DMS53 (cell line): ENCODE data around the gene ARHGAP6.
A peak's percentile ranks its signal among the peaks of the same experiment; 100 is the strongest.

Experiments used
- DNase-seq: peaks from one replicate; lab custom pipeline; 2025; lab: John Stamatoyannopoulos, UW

The ARHGAP6 gene

GRCh38 chrX:11355259-11355909 lies 310.3 kb downstream of the ARHGAP6 start:
- DNase-seq: no peak

GRCh38 chrX:11352296-11352741 lies 313.4 kb downstream of the ARHGAP6 start:
- DNase-seq: no peak

DNA sequence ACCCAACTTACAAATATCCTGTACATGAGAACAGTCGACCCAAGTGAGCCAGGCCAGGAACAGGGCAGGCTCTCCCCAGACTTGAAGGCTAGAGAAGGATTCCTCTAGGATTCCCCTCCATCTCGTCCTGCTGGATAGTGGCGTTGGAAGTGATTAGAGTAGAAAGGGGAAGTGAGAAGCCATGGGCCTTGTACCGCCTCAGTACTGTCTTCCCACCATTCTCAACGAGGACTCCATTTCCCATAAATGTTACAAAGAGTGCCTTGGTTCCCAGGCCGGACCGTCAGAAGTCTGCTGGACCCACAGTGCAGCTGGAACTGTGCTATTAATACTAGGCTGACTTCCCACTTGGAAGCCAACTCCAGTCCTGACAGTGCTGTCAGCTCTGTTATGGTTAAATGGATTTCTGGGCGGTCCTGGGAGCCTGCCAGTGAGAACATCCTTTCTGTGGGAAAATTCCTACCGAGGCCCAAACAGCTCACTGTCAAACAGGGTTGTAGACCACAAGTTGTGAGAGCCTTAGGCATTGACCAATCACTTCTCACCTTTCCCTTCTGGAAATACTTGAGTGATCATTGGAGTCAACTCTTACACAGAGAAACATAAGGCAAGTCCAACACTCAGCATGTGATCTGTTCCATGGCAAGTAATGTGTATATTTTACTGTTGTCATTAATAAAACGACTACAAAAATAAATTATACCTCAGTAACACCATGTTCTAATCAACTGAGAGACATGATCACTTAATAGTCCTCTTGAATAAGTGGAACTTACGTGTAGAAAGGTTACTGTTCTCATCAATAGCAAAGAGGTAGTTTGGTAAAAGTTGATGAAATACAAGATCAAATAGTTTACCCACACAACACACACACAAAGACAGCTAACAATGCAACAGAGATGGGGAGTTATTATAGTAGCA lies 314.1 kb downstream of the ARHGAP6 start:
- no peak for DNase-seq

GRCh38 chrX:11349661-11350337 lies 315.9 kb downstream of the ARHGAP6 start:
- DNase-seq: no peak

GRCh38 chrX:11349020-11349419 lies 316.7 kb downstream of the ARHGAP6 start:
- no peak for DNase-seq

- DNase-seq: no peak
These were observed 318.4 kb downstream of the ARHGAP6 start for GRCh38 chrX:11347300-11347699.

- DNase-seq: no peak
These were observed 319.5 kb downstream of the ARHGAP6 start for GRCh38 chrX:11346121-11346682.

- no peak for DNase-seq
These were observed 323.0 kb downstream of the ARHGAP6 start for GRCh38 chrX:11342673-11343072.

GRCh38 chrX:11341274-11342201 lies 324.2 kb downstream of the ARHGAP6 start:
- peak; percentile 4 for DNase-seq

DNA sequence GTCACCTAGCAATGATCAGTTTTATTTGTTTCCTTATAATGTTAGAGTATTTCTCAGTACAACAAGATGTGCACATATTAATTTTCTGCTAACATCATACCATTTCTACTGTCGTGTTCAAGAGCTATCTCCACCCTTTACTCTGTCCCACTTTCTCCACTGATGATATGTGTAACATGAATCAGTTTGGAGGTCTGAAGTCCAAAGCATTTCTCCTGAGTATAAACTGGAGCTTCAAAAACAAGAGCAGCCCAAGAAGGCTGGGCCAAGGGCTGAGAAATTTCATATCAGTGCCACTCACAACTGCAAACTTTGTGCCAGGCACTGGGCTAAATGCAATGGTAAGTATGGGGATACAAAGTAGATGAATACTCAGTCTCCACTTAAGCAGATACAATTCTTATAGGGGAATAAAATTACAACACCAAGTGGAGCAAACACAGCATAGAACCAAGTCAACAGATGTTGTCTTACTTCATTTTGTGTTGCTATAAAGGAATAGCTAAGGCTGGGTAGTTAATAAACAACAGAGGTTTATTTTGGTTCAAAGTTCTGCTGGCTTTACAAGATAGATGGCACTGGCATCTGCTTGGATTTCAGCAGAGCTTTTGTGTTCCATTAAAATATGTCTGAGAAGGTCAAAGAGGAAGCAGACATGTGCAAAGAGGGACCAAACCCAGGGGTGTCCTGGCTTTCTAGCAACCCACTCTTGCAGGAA lies 328.3 kb downstream of the ARHGAP6 start:
- DNase-seq: no peak

DNA sequence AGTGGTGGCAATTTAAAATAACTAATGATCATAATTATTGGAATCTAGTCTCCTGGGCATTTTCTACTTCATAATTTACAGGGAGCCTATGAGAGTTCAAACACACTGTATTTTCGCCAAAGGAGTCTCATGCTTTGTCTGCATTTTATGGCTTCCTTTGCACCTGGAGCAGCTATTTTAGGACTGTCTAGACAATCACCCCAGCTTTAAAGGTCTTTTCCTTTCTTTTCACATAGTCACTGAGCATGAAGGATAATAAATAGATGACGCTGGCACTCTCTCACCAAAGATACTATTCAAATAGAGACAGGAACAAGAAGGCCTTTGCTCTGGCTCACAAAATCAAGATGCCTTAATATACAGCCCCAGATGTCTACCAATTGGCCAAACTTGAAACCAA lies 329.5 kb downstream of the ARHGAP6 start:
- peak; percentile 1 for DNase-seq

- no peak for DNase-seq
These were observed 331.6 kb downstream of the ARHGAP6 start for GRCh38 chrX:11334165-11334564.

GRCh38 chrX:11331788-11332187 lies 333.9 kb downstream of the ARHGAP6 start:
- DNase-seq: no peak

DNA sequence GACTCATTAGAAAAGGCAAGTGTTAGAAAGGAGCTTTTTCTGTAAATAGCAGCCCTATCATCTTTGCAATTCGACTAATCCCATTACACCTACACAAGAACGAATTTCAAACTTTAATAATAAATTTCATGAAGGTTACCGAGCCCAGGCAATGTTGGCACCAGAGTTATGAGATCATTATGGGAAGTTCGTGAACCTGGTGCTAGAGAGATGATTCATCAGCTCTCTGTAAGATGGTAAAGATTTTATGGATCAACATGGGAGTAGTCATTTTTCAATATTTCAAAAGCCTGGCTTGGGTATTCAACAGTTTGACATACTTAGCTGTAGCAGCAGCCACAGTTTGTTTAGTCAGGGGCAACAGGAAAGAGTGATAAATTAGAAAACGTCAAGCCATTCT lies 336.7 kb downstream of the ARHGAP6 start:
- DNase-seq: no peak

GRCh38 chrX:11328134-11328533 lies 337.6 kb downstream of the ARHGAP6 start:
- no peak for DNase-seq

DNA sequence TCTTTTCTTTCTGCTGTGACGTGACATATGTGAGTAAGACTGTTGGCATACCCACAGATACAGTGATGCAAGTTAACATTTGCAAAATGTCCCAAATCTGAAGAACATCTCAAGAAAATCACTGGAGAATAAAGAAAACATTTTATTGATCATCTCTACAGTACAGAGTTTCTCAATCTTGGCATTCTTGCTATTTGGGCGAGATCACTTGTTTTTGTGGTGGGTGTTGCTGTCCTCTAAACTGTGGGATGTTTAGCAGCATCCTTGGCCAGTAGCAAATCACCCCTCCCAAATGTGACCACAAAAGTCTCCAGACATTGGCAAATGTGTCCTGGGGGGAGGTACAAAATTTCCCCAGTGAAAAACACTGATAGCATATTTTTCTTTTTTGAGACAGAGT lies 343.7 kb downstream of the ARHGAP6 start:
- DNase-seq: no peak

GRCh38 chrX:11319806-11320520 lies 345.8 kb downstream of the ARHGAP6 start:
- no peak for DNase-seq

- DNase-seq: no peak
These were observed 354.0 kb downstream of the ARHGAP6 start for GRCh38 chrX:11311706-11312105.

DNA sequence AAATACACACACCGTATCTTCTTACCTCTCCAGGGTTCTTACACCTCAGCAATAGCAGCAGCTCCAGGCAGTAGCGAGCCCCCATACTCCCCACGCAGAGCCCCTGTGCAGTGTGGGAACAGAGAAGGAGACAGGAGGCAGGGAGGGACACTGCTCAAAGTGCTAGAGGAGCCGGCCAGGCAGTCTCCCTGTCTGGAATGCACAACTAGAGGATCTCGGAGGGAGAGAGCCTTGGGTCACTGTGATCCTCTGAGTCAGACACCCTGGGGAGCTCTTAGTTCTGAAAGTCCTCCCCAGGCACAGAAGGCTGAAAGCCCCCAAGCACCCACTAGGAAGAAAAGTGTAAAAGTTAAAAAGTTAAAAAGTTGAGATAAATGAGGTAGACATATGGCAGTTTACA lies 356.5 kb downstream of the ARHGAP6 start:
- no peak for DNase-seq

DNA sequence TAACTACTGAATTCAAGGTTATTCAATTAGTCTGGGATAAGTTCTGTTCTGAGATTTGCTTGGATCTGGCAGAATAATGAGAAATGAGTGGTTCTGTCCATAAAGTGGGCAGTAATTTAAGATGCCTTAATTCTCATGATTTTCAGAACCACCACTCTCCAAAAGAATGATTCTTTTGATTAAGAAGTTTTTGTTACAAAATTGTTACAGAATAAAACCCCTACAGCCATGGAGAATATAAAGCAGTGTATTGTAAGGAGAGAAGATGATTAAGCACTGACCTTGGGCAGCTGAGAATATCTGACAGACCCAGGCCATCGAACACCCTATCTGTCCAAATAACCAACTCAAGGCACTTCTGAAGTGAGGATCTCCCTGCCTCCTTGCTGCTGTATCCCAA lies 360.1 kb downstream of the ARHGAP6 start:
- no peak for DNase-seq
